GM18511 (cell line): ENCODE data around the gene EPB41L1.

Experiments
- ATAC-seq: cut with Tn5 transposase; IDR thresholded peaks from one replicate; pipeline ENCODE4 v1.9.1; 2021; ENCODE audit warnings: mild to moderate bottlenecking, moderate library complexity; ENCODE audit not compliant: unreplicated experiment

Gene EPB41L1

GRCh38 chr20:36217226-36217625 lies 62.7 kb downstream of the EPB41L1 start:
- no peak for ATAC-seq

DNA sequence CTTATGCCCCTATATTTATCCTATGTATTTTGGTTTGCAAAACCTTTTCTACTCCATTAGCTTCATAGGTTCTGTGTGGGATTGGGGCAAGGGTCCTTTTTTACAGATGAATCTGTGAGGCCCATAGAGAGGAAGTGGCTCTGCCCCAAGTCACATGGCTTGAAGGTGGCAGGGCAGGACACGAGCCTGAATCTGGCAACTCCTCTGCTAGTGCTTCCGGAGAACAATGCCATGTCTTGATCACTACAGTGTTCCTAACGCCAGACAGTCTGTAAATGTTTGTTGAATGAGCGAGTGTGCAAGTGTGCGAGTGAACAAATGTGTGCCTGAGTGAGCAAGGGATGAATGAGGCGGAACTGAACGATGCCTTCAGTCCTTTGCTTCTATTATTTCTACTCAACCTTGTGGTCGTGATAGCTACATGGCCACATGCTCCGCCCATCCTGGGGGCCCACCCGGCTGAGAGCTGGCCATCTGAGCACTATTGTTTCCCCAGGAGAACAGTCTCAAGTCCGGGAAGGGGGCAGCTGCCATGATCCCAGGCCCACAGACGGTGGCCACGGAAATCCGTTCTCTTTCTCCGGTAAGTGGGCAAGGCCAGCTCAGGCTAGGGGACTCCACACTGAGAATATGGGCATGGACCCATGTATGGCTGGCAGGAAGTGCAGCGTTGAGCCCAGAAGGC lies 64.0 kb downstream of the EPB41L1 start:
- no peak for ATAC-seq

- ATAC-seq = no peak
Observed at GRCh38 chr20:36219671-36220220, 65.2 kb downstream of the EPB41L1 start.

DNA sequence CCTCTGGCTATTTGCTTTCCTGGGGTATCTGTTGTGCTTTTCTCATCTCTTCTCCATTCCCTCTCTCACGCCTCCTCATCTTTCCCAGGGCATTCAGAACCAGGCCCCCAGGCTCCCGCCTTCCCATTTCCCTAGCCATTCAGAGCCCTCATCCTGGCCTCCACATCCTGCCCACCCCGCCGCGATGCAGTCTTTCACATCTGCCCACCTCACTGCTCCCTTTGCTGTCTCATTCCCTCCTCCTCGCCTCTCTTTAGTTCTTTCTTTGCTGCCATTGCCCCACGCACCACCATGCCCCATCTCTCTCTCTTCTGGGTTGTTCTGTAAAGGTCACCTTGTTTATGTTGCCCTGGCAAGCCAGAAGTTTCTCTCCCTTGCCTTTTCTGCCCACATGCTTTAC lies 71.1 kb downstream of the EPB41L1 start:
- no peak for ATAC-seq

GRCh38 chr20:36228770-36229169 lies 74.2 kb downstream of the EPB41L1 start:
- ATAC-seq = no peak

GRCh38 chr20:36230019-36230418 lies 75.5 kb downstream of the EPB41L1 start:
- no peak for ATAC-seq

DNA sequence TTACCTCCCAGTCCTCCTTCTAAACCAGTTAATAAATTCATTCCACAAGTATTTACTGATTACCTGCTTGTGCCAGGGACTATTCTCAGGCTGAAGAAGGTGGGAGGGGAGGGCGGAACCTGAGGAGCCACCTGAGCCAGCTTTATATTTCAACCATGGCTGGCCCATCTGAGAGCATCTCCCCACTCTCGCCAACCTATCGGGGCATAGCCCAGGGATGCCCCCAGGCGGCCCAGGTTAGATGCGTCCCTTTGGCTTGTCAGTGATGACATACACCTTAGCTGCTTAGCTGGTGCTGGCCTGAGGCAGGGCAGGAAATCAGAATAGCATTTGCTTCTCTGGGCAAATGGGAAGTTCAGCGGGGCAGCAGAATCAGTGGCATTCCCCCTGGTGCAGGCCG lies 76.8 kb downstream of the EPB41L1 start:
- ATAC-seq = no peak

DNA sequence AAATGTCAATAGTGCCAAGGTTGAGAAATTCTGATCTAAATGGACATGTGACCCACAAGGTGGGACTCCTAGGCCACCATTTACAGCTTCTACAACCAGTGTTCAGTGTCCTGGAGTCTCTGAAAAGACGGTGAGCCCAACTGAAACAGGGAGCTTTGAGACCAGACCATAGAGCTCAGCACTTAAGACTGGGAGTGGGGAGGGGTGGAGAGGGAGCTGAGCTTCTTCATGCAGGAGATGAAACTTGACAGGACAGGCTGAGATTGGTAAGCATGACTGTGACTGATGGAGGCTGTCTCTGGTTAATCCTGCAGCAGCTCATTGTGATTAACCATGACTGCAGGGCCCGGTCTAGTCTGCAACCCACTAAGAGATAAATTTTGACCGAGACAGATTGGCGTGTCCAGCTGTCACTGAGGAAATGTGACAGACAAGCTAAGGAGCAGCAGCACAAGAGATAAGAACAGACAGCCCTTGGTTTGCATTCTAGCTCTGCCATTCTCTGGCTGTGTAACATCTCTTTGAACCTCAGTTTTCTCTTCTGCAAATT lies 80.3 kb downstream of the EPB41L1 start:
- no peak for ATAC-seq

- peak; percentile 60 for ATAC-seq
Observed at GRCh38 chr20:36235892-36236785, 81.6 kb downstream of the EPB41L1 start, which contains the start of gene AAR2. TSS of gene AAR2 (plus strand) at chr20:36236478. CDS start at chr20:36239869, 3,391 bp downstream.

DNA sequence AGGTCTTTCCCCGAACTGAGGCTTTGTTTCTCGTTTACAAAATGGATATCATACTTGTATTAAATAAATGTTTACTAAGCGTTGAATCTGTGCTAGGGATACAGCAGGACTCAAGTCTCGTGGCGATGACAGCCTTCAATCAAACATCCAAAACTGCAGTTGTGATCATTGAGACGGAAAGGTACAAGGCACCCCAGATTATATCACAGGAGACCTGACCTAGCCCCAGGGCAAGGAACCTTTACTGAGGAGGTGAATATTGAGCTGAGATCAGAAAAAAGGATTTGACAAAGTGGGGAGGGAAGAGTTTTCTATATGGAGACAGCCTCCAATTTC lies 82.2 kb downstream of the EPB41L1 start:
- no peak for ATAC-seq

- no peak for ATAC-seq
Observed at GRCh38 chr20:36237477-36237876, 82.9 kb downstream of the EPB41L1 start.

DNA sequence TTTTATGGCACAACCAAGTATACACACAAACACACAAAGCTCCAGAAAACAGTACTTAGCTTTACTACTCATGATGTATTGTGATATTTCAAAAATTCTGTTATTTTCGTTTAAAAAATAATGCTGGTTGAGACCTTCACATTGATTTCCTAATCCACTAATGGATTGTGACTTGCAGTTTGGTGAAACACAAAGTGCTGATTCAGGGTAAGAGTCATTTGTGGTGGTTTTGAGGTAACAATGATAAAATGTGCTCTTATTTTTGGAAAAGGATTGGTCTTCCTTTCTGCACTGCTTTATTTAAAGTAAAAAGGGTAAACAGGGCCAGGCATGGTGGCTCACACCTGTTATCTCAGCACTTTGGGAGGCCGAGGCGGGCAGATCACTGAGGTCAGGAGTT lies 83.6 kb downstream of the EPB41L1 start:
- ATAC-seq = no peak

DNA sequence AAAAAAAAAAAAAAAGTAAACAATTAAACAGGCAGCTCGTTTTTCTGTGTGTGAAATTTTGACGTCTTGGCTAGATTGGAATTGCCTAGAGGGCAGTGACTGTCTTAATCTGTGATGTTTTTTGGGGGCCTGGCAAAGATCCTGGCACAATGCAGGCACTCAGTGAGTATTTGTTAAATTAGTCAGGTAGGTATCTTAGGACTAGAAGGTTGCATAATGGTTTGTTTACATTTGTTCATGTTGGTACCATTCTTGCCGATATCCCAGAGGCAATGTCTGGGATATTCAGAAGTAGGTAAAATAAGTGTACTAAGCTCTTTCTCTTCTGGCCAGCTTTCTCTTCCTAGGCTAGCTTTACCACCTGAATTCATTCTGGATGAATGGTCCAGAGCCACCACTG lies 84.2 kb downstream of the EPB41L1 start:
- no peak for ATAC-seq

DNA sequence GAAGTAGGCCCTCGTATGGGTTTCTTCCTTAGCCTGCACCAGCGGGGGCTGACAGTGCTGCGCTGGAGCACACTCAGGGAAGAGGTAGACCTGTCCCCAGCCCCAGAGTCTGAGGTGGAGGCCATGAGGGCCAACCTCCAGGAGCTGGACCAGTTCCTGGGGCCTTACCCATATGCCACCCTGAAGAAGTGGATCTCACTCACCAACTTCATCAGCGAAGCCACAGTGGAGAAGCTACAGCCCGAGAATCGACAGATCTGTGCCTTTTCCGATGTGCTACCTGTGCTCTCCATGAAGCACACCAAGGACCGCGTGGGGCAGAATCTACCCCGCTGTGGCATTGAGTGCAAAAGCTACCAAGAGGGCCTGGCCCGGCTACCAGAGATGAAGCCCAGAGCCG lies 85.5 kb downstream of the EPB41L1 start:
- no peak for ATAC-seq

GRCh38 chr20:36241678-36242077 lies 87.1 kb downstream of the EPB41L1 start:
- ATAC-seq = no peak

GRCh38 chr20:36243726-36244125 lies 89.2 kb downstream of the EPB41L1 start:
- ATAC-seq = no peak

DNA sequence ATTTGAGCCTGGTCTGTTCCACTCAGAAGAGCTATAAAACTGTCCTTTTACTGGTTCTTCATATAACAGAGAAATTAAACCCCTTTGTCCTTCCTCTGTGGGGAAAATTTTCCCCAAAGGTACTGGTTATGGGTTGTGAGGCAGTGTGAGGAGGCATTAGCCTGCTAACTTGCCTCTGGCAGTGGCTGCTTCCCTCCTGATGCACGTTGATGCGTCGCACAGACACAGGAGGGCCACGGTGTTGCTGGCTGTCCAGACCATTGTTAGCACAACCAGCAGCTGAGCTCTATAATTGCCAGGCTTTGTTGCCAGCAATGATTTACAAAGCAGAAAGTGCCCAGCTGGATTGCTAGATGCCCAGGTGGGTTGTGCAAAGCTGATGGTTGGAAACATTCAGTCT lies 91.9 kb downstream of the EPB41L1 start:
- no peak for ATAC-seq

DNA sequence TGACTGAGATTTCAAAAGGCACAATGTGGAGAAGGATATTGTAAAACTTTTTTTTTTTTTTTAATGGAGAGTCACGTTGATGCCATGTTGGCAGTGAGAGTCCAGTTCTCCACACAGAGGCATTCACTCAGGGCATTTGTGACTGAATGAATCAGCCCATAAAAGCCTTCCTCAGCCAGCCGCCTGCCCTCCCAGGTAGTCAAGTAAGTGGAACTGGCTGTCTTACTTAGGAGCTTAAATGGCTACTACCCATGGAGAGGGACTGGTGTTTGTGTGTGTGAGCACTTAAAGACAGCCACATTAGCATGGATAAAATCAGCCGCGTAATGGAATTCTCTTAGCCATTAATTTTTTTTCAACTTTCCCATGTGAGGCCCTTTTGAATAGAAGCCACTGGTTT lies 94.3 kb downstream of the EPB41L1 start:
- no peak for ATAC-seq

- ATAC-seq = no peak
Observed at GRCh38 chr20:36249450-36249849, 94.9 kb downstream of the EPB41L1 start.

DNA sequence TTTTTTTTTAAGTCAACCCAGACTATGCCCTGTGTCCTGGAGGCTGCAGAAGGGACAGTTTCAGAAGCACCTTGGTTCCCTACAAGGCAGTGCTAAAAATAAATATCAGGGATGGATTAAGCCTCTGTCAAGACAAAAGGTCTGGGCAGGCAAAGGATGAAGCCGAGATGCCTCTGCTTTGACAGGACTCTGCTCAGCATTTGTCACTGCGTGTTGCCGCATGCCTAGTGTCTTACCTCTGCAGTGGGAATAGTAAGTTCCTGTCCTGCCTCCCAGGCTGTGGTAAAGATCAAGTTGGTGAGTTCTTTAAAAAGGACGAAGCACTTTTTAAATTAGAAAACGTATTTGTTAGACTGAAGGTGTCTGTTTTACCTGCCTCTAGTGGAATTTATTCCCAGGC lies 96.9 kb downstream of the EPB41L1 start:
- no peak for ATAC-seq

DNA sequence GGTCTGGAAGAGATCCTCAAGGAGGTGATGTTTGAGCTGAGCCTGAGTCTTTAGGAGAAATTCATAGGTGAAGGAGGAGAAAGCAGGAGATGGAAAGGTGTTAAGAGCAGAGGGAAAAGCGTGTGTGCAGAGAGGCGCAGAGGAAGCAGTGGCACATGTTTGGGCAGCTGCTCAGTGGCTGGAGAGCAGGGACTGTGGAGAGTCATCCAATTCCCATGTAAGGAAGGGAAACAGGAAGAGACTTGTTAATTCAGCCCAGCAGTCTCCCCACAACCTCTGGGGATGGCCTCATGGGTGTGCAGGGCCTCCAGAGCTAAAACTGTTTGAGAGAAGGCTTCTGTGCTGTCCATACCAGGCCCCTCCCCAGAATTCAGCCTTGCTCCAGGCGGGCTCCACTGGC lies 98.0 kb downstream of the EPB41L1 start:
- no peak for ATAC-seq

DNA sequence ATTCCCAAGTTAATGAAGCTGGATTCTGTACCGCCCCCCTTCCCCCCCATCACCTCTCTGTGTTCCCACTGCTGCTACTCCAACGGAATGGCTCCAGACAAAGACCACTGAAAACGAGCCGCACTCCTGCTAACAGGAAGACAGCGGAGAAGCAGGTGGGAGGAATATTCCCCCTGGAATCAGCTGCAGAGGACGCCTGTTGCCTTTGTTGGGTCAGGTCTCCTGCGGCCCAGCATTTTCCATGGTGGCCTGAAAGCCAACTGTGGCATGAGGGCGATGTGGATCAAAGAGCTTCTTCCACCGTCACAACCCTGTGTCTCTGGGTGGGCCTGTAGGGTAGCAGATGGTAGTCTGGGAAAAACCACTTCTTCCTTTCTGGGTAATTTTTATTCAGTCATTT lies 98.5 kb downstream of the EPB41L1 start:
- ATAC-seq = no peak
